ENCODE data around the gene MAPK8IP3.

Gene MAPK8IP3

DNA sequence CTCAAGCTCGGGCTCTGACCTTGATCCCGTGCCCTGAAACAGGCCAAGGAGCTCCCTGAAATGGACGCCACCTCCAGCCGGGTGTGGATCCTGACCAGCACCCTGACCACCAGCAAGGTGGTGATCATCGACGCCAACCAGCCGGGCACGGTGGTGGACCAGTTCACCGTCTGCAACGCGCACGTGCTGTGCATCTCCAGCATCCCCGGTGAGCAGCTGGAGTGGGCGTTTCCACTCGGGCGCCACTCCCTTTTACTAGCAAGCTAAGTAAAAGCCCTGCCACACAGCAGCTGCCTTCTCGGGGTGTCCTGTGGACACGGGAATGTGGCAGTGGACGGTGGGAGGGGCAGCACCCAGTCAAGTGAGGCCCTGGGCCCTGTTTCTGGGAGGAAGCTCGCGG lies 59.0 kb downstream of the MAPK8IP3 start:
- no peak for DNase-seq

GRCh38 chr16:1765826-1766225 lies 59.8 kb downstream of the MAPK8IP3 start:
- no peak for DNase-seq

DNA sequence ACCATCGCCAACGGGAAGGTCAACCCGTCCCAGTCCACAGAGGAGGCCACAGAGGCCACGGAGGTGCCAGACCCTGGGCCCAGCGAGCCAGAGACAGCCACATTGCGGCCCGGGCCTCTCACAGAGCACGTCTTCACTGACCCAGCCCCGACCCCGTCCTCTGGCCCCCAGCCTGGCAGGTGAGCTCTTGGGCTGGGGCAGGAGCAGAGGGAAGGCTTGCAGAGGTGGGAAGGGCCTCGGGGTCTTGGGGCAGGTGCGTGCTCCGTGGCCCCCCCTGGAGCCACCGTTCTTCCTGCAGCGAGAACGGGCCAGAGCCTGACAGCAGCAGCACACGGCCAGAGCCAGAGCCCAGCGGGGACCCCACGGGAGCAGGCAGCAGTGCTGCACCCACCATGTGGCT lies 60.2 kb downstream of the MAPK8IP3 start:
- DNase-seq, result no peak

- DNase-seq, result no peak
Measured at GRCh38 chr16:1766701-1767100, 60.7 kb downstream of the MAPK8IP3 start.

DNA sequence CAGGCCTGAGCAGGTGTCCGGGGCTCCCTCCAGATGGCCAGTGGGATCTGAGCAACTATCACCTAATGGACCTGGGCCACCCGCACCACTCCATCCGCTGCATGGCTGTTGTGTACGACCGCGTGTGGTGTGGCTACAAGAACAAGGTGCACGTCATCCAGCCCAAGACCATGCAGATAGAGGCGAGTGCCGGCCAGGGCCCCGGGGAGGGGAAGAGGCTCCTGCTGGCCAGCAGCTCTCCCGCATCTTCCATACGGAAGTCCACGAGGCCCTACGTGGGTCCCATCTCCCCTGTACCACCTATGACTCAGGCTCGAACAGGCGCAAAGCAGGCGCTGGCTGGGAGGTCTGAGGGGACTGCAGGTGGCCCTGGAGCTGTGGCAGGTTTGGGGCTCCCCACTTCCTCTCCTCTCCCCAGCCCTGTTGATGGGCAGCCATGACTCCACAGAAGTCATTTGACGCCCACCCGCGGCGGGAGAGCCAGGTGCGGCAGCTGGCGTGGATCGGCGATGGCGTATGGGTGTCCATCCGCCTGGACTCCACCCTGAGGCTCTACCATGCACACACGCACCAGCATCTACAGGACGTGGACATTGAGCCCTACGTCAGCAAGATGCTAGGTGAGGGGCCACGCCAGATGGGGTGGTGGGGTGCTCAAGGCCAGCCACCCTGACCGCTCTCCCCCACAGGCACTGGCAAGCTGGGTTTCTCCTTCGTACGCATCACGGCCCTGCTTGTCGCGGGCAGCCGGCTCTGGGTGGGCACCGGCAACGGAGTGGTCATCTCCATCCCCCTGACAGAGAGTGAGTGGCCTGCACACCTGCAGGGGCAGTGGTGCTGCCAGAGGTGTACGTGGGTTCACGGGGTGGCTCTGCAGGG lies 61.4 kb downstream of the MAPK8IP3 start:
- no peak for DNase-seq

DNA sequence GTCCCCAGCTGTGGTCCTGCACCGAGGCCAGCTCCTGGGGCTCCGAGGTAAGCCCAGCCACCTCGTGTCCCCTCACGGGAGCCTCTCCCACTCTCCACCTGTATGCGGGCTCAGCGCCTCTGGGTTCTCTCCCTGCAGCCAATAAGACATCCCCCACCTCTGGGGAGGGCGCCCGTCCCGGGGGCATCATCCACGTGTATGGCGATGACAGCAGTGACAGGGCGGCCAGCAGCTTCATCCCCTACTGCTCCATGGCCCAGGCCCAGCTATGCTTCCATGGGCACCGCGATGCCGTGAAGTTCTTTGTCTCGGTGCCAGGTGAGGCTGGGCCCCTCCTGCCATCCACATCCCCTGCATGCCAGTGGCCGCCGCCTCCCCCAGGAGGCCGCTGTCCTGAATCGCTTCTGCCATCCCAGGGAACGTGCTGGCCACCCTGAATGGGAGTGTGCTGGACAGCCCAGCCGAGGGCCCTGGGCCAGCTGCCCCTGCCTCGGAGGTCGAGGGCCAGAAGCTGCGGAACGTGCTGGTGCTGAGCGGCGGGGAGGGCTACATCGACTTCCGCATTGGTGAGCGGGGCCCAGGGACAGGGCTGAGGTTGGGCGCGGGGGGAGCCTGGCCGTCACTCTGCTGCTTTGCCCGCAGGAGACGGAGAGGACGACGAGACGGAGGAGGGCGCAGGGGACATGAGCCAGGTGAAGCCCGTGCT lies 62.2 kb downstream of the MAPK8IP3 start:
- no peak for DNase-seq

DNA sequence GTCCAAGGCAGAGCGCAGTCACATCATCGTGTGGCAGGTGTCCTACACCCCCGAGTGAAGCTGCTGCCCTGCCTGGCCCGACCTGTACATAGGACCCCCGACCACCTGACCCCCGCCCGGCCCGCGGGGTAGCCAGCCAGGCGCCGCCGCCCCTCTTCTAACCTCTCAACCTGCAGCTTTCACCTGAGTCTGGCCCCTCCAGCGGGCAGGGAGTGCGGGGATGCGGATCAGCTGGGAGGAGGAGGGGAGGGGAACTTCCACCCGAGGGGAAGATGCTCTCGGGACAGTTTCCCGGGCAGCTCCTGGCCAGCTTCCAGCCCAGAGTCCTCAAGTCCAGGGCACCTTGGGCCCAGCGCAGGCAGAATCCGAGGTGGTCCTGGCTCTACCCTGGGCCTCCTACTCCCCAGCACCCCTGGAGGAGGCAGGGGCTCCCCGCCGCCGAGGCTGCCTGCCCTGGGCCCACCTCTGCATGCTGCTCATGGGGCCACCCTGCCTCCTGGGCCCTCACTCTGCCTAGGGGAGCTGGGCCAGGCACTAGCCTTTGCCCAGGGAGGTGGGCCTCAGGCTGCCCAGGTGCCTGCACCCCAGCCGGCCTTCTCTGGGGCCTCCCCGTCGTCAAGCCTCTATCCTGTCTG lies 62.9 kb downstream of the MAPK8IP3 start:
- DNase-seq, result no peak

DNA sequence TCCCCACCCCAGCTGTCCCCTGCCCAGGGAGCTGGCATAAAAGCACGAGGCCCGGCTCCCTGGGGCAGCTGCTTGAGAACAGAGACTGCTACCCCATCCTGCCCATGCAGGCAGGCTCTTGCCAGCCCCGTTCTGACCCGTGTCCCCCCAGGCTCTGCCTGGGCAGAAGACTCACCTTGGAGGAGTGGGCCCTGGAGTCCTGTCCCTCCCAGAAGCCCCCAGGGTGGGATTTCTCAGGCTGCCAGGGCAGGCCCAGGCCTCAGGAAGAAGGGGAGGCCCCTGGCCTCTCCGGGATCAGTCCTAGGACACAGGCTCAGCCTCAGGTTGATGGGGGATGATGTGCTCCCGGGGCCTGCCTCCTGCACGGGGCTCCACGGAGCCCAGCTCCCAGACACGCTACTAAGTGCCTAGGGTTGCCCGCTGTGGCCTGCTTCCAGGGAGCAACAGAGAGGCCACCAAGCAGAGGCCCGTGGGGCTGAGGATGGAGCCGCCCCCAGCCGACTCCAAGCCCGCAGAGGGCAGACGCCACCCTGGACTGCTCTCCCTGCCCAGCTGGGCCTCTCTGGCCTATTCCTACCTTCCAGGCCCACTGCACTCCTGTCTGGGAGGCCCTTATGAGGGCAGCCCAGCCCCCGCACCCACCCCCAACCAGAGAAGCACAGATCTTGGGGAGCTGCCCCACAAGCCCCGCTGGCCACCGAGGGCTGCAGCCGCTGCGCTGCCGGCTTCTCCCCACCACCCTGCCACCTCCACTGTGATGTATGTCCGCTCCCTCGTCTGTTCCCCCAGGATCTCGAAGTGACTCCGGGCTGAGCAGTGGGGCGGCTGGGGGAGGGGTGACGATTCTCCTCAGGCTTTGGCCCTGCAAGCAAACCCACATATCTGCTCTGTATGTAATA lies 63.7 kb downstream of the MAPK8IP3 start:
- DNase-seq, result no peak

DNA sequence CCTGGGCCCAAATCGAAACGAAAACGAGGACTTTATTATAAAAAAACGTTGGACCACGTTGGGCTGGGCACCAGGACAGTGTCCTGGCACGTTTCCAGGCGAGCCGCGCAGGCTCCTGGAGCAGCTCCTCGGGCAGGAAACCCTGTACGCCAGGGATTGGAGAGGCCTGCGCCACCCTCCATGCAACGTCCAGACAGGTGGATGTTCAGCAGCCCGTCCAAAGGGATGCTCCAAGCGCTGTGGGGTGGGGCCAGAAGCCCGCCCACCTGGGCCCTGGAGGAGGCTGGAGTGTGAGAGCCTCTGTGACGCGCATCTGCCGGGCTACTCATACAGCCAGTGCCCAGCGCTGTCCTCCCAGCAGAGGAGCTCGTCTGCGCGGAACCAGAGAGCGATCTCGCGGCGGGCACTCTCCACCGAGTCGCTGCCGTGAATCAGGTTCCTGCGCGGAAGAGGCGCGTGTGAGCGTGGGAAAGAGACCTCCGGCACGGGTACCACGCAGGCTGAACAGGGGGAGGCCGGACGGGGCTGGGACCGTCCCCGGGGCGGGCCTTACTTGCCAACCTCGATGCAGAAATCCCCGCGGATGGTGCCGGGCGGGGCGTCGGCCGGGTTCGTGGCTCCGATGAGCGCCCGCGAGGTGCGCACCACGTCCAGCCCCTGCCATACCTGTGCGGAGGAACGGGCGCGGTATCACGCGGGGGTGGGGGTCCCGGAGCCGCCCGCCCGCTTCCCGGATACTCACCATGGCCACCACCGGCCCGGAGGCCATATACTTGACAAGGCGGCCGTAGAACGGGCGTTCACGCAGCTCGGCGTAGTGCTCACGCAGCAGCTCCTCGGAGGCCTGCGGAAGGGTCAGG lies 64.6 kb downstream of the MAPK8IP3 start:
- no peak for DNase-seq

DNA sequence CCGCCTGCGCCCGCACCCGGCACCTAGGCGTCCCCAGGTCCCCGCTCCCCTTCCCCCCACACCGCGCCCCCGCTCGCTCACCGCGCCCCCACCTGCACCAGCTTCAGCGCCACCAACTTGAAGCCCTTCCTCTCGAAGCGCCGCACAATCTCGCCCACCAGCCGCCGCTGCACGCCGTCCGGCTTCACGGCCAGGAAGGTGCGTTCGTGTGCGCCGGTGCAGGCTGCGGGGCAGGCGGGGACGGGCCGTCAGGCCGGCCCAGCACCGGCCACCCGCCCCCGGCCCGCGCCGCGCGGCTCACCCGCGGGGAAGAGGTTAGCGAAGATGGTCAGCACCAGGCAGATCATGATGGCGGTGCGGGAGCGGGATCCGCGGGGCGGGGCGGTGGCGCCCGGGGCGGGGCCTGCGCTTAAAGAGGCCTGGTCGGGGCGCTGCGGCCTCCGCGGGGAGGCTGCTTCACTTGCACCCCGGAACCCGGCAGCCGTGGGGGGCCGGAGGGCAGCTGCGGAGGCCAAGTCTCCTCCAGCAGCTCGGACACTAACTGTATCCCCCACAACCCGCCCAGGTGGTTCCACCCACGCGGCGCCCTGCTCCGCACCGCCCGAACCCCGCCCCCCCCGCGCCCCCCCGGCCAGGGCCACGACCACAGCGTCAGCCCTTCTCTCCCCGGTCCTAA lies 65.3 kb downstream of the MAPK8IP3 start, which contains the start of gene NME3:
TSS of gene NME3 (minus strand) at position 356 of the 676 bp plus-strand sequence. CDS start at position 347, 9 bp downstream.
- DNase-seq, result peak; percentile 70

DNA sequence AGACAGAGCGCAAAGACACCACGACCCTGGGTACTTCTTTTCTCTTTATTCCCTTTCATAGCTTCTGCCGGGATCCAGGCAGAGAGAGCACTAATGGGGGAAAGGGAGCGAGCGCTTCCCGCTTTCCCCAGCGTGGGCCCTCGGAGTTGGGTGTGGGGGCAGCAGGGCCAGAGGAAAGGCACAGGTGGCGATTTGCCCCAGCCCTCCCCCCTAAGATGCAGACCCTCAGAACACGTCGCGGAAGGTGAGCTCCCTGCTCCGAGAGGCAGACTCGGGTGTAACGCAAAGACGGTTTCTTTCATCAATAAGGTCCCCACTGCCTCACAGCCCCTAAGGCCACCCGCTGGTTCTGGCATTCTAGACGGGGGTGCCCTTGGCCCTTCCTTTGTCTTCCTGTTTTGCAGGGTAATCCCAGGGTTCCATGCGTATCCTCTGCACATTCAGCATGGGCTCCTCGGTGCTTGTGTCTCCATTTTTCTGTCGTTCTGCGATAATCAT lies 65.9 kb downstream of the MAPK8IP3 start:
- peak; percentile 66 for DNase-seq

- peak; percentile 73 for DNase-seq
Measured at GRCh38 chr16:1772362-1772907, 66.4 kb downstream of the MAPK8IP3 start, which contains the start of gene EME2. Gene EME2 (plus strand): TSS chr16:1772810. CDS start chr16:1773228, 418 bp downstream.

- DNase-seq, result peak; percentile 94
Measured at GRCh38 chr16:1772908-1773702, 67.1 kb downstream of the MAPK8IP3 start, which contains the start of gene MRPS34. Gene MRPS34 (minus strand): TSS chr16:1773134. CDS start chr16:1773119, 15 bp downstream.

GRCh38 chr16:1773703-1774447 lies 67.9 kb downstream of the MAPK8IP3 start:
- DNase-seq, result peak; percentile 50

DNA sequence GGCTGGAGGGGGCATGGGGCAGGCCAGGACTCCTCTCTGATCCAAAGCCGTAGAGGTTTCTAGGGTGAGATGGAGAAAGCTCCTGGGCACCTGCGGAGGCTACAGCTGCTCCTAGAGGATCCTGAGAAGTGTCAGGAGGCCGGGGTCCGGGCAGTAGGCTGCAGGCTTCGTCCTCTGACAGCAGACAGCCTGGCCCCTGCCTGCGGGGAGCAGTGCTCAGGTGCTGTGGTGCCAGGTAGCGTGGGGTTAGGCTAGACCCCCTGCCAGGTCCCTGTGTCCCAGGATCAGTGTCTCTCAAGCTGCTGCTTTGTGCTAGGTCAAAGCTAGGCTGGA lies 68.4 kb downstream of the MAPK8IP3 start:
- no peak for DNase-seq

DNA sequence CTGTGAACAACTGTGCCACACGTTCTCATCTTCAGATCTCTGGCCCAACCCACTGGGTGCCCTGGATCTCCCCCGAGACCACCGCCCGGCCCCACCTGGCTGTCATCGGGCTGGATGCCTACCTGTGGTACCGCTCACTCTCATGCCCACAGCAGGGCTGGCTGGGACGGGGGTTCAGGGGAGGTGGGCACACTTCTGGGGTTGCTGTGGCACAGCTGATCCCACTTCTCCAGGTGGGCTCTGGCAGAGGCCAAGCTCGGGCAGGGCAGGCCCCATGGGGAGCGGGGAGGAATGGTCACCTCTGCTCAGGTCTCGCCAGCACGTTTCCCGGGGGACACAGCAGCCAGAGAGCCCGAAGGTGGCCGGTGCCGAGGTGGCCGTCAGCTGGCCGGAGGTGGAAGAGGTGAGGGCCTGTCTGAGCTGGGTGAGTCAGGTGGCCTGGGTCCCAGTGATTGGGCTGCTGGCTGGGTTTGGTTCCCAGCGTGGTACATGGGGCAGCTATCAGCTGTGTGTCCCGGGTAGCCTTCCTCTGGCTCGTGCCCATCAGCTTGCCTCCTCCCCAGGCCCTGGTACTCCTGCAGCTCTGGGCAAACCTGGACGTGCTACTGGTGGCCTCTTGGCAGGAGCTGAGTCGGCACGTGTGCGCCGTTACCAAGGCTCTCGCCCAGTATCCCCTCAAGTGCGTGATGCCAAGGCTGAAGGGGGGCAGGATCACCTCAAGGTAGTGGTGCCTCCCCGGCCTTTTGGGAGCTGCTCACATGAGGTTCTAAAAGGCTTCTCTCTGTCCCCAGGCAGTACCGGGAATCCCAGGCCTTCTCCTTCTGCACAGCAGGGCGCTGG lies 69.2 kb downstream of the MAPK8IP3 start:
- no peak for DNase-seq

GRCh38 chr16:1775846-1776671 lies 70.1 kb downstream of the MAPK8IP3 start:
- DNase-seq, result no peak
